HepG2 (cell line): ENCODE data around the gene CTIF.

Experiments used
- CTCF ChIP-seq: sonication (generic); formaldehyde crosslinking; IDR thresholded peaks from 2 replicates; pipeline ENCODE4 v1.5.0; 2020; ENCODE audit warnings: mild to moderate bottlenecking, missing genetic modification reagents, moderate library complexity
- DNMT1 ChIP-seq: sonication (generic); formaldehyde crosslinking; IDR thresholded peaks from 2 replicates; pipeline ENCODE4 v1.5.1; 2020; ENCODE audit warnings: mild to moderate bottlenecking, missing genetic modification reagents
- EP300 ChIP-seq, 3 experiments: sonication (generic) in 1 of 3; formaldehyde crosslinking in 1 of 3; IDR thresholded peaks; 2 replicates each; pipeline versions ENCODE4 v1.5.1 to v1.6.1; 2011 to 2020; ENCODE audit warnings: low read depth in 2 of 3, low read length in 2 of 3, borderline replicate concordance in 1 of 3, improper control_type of control experiment in 1 of 3, mild to moderate bottlenecking in 1 of 3, missing genetic modification reagents in 1 of 3, moderate library complexity in 1 of 3
- FOXP1 ChIP-seq, 2 experiments: fragments of 450-650 bp in 1 of 2; IDR thresholded peaks; 2 replicates each; pipeline ENCODE4 v1.6.1; 2017 to 2018; ENCODE audit warnings: antibody characterized with exemption in 1 of 2
- SMC3 ChIP-seq: IDR thresholded peaks from 2 replicates; pipeline ENCODE4 v1.6.1; 2011; ENCODE audit warnings: low read length, improper control_type of control experiment
- YY1 ChIP-seq: IDR thresholded peaks from 2 replicates; pipeline ENCODE4 v1.6.1; 2011; ENCODE audit warnings: low read length, low read depth, moderate library complexity, mild to moderate bottlenecking; ENCODE audit not compliant: insufficient read depth, insufficient replicate concordance
- ZNF343 ChIP-seq: sonication (generic); formaldehyde crosslinking; IDR thresholded peaks from 2 replicates; pipeline ENCODE4 v1.4.0; 2020; ENCODE audit warnings: mild to moderate bottlenecking, missing genetic modification reagents
- ZNF614 ChIP-seq: IDR thresholded peaks from 2 replicates; pipeline ENCODE4 v1.6.1; 2018; ENCODE audit warnings: missing biosample characterization, missing genetic modification reagents, inconsistent platforms, borderline replicate concordance

GRCh38 chr18:48804856-48805610, 266.2 kb downstream of the CTIF start:
- TF ChIP-seq EP300 (IDR thresholded peaks at IDR 0.05; ENCODE audit: low read depth in 2 of 2, low read length in 2 of 2) (no peak), EP300 (CRISPR knock-in tag; IDR thresholded peaks at IDR 0.05; ENCODE audit: borderline replicate concordance) (no peak), CTCF (CRISPR knock-in tag) (no peak), ZNF614 (CRISPR knock-in tag) (no peak), DNMT1 (CRISPR knock-in tag) (no peak), YY1 (no peak), ZNF343 (CRISPR knock-in tag) (no peak), FOXP1 (IDR thresholded peaks at IDR 0.05) (no peak), FOXP1 (CRISPR knock-in tag; IDR thresholded peaks at IDR 0.05) (no peak), SMC3 (no peak)
